Measurements from ENCODE around the gene SMIM45.

Gene SMIM45

DNA sequence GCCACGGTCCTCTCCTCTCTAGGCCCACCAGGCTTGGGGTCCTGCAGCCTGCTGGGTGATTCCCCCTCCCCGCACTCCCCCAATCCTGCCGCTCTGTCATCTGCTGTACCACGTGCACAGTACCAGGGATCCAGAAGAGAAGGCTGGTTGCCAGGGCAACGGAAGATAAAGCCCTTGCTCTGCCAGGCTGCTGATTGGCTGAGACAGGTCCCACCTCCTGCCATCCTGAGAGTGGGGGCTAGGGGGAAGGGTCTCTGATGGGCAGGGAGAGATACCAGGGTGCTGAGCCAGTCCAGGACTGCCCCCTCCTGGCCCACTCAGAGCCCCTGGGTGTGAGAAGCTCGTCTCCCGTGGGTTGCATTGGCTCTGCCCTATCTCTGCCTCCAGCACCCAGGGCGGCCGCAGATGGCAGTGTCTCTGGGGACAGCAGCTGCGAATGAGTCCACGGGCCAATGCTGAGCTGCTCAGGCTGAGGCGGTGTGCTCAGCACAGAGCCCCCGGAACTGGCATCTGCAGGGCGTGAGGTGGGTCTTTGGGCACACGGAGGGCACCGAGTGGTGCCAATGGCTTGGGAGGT is at the start of gene SMIM45:
Gene SMIM45, plus strand, starts transcription at position 253 of the 577 bp plus-strand sequence.
- intact Hi-C loops (cut with micrococcal nuclease; ENCODE audit: unreplicated experiment) = no loop called here
- Histone ChIP-seq H3K27ac (ENCODE audit: low read length) (no peak within 1 kb of the TSS), H3K9me3 (ENCODE audit: control insufficient read depth, insufficient read depth, low read depth, low read length) (no peaks in the 10 kb centered on the region), H3K36me3 (ENCODE audit: control insufficient read depth, insufficient read depth, low read length) (no peaks in the 10 kb centered on the region), H3K27me3 (ENCODE audit: control insufficient read depth, insufficient read depth, low read length) (no peaks in the 10 kb centered on the region), H3K4me3 (ENCODE audit: low read depth in 2 of 2, low read length in 2 of 2) (no peak within 1 kb of the TSS), H3K4me1 (ENCODE audit: control insufficient read depth, insufficient read depth, low read length) (peaks cover 6% of the 10 kb centered on the region)
- no peak for DNase-seq (ENCODE audit: low read depth, low spot score)
- in situ Hi-C loops (cut with HindIII; ENCODE audit: low pct_unique_long_range_greater_than_20kb, low sequenced_read_pairs) = no loop called here
- ChIA-PET POLR2A (no interaction called here), CTCF (no interaction called here)
- no peak for TF ChIP-seq POLR2AphosphoS5 (IDR thresholded peaks at IDR 0.05; ENCODE audit: low read depth, low read length)
- no peak for TF ChIP-seq REST (IDR thresholded peaks at IDR 0.05; ENCODE audit: insufficient read depth in 1 of 2, low read depth in 2 of 2, low read length in 1 of 2)
- TF ChIP-seq SIN3A (IDR thresholded peaks at IDR 0.05; ENCODE audit: borderline replicate concordance, insufficient read depth, low read depth, low read length) = no peak
- TF ChIP-seq, protein P1, sequence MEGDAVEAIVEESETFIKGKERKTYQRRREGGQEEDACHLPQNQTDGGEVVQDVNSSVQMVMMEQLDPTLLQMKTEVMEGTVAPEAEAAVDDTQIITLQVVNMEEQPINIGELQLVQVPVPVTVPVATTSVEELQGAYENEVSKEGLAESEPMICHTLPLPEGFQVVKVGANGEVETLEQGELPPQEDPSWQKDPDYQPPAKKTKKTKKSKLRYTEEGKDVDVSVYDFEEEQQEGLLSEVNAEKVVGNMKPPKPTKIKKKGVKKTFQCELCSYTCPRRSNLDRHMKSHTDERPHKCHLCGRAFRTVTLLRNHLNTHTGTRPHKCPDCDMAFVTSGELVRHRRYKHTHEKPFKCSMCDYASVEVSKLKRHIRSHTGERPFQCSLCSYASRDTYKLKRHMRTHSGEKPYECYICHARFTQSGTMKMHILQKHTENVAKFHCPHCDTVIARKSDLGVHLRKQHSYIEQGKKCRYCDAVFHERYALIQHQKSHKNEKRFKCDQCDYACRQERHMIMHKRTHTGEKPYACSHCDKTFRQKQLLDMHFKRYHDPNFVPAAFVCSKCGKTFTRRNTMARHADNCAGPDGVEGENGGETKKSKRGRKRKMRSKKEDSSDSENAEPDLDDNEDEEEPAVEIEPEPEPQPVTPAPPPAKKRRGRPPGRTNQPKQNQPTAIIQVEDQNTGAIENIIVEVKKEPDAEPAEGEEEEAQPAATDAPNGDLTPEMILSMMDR (IDR thresholded peaks at IDR 0.05) = no peak
- TF ChIP-seq TCF7L2 (IDR thresholded peaks at IDR 0.05; ENCODE audit: low read depth, low read length) = no peak
- ATAC-seq = no peak
- no TSS peak for BruUV-seq (replicated peaks)

GRCh38 chr22:41902932-41903421 is 49.0 kb upstream of the SMIM45 start:
- CTCF ChIA-PET = no interaction called here
- no peaks in the 10 kb centered on the region for H3K4me1 ChIP-seq (ENCODE audit: control insufficient read depth, insufficient read depth, low read length)
- no peaks in the 10 kb centered on the region for H3K9me3 ChIP-seq (ENCODE audit: control insufficient read depth, insufficient read depth, low read depth, low read length)
- no TSS peak for BruUV-seq (replicated peaks)
- ATAC-seq = no peak
- no peak for DNase-seq (ENCODE audit: low read depth, low spot score)
- intact Hi-C loops (cut with micrococcal nuclease; ENCODE audit: unreplicated experiment) (no loop called here), in situ Hi-C loops (cut with HindIII; ENCODE audit: low pct_unique_long_range_greater_than_20kb, low sequenced_read_pairs) (no loop called here)
- TF ChIP-seq TCF7L2 (IDR thresholded peaks at IDR 0.05; ENCODE audit: low read depth, low read length) = no peak
- no peak for TF ChIP-seq SIN3A (IDR thresholded peaks at IDR 0.05; ENCODE audit: borderline replicate concordance, insufficient read depth, low read depth, low read length)
- TF ChIP-seq, protein P1 (IDR thresholded peaks at IDR 0.05) = no peak
- TF ChIP-seq POLR2AphosphoS5 (IDR thresholded peaks at IDR 0.05; ENCODE audit: low read depth, low read length) = no peak
- TF ChIP-seq REST (IDR thresholded peaks at IDR 0.05; ENCODE audit: insufficient read depth in 1 of 2, low read depth in 2 of 2, low read length in 1 of 2) = no peak
- H3K4me3 ChIP-seq (ENCODE audit: low read depth in 2 of 2, low read length in 2 of 2) = no peak overlapping the region
- H3K36me3 ChIP-seq (ENCODE audit: control insufficient read depth, insufficient read depth, low read length) = no peaks in the 10 kb centered on the region
- H3K27me3 ChIP-seq (ENCODE audit: control insufficient read depth, insufficient read depth, low read length) = no peaks in the 10 kb centered on the region
- no peak overlapping the region for H3K27ac ChIP-seq (ENCODE audit: low read length)
- POLR2A ChIA-PET = interaction anchor here (0.7 kb wide), 1 partner anchor 105 kb away, joined by 3 read pairs; no protein-coding TSS in a partner anchor
